ENCODE measurements around the gene MAGI1. TPM values are rescaled to one million over a fixed set of nuclear protein-coding genes. Genes with fewer than 3 reads are reported as not detected.
"Not testable (repeated sequence)": the region's sequence is repeated elsewhere in the genome, so short reads cannot be mapped to it uniquely, and the experiment has no call there.

MAGI1 gene
- total and polyA plus RNA-seq, 7 experiments from 2014 or later = 0.39 TPM; not detected in 6

DNA sequence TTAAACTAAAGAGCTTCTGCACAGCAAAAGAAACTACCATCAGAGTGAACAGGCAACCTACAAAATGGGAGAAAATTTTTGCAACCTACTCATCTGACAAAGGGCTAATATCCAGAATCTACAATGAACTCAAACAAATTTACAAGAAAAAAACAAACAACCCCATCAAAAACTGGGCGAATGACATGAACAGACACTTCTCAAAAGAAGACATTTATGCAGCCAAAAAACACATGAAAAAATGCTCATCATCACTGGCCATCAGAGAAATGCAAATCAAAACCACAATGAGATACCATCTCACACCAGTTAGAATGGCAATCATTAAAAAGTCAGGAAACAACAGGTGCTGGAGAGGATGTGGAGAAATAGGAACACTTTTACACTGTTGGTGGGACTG is 524.4 kb downstream of the MAGI1 start:
- H3K27me3 Mint-ChIP-seq; H3K36me3 ChIP-seq (ENCODE audit: control insufficient read depth in 2 of 3, insufficient read depth in 3 of 3, low read length in 3 of 3); H3K9me3 ChIP-seq (ENCODE audit: control insufficient read depth in 2 of 3, low read length in 3 of 3); H3K4me3 ChIP-seq (ENCODE audit: low read length); intact Hi-C loops (cut with micrococcal nuclease); POLR2A ChIA-PET; CTCF ChIA-PET; H3K27me3 ChIP-seq (ENCODE audit: control insufficient read depth in 2 of 2, insufficient read depth in 2 of 2, low read length in 2 of 2); ATAC-seq; H3K4me3 Mint-ChIP-seq; H3K4me1 ChIP-seq (ENCODE audit: control insufficient read depth in 2 of 2, insufficient read depth in 2 of 2, low read length in 2 of 2); DNase-seq; H3K27ac Mint-ChIP-seq; H3K36me3 Mint-ChIP-seq; H3K4me1 Mint-ChIP-seq; H3K27ac ChIP-seq (ENCODE audit: low read depth, low read length): not testable (repeated sequence)
- H3K9me3 Mint-ChIP-seq = peaks cover 0 to 15% (median 9%) of the 10 kb centered on the region in 11 donors

DNA sequence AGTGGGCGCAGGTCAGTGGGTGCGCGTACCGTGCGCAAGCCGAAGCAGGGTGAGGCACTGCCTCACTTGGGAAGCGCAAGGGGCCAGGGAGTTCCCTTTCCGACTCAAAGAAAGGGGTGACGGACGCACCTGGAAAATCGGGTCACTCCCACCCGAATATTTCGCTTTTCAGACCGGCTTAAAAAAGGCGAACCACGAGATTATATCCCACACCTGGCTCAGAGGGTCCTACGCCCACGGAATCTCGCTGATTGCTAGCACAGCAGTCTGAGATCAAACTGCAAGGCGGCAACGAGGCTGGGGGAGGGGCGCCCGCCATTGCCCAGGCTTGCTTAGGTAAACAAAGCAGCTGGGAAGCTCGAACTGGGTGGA is 529.3 kb downstream of the MAGI1 start:
- intact Hi-C loops (cut with micrococcal nuclease); H3K9me3 ChIP-seq (ENCODE audit: control insufficient read depth in 2 of 3, low read length in 3 of 3); H3K4me1 ChIP-seq (ENCODE audit: control insufficient read depth in 2 of 2, insufficient read depth in 2 of 2, low read length in 2 of 2); DNase-seq; H3K27me3 ChIP-seq (ENCODE audit: control insufficient read depth in 2 of 2, insufficient read depth in 2 of 2, low read length in 2 of 2); H3K27ac Mint-ChIP-seq; CTCF ChIA-PET; H3K4me1 Mint-ChIP-seq; POLR2A ChIA-PET; H3K4me3 ChIP-seq (ENCODE audit: low read length); H3K27ac ChIP-seq (ENCODE audit: low read depth, low read length); H3K27me3 Mint-ChIP-seq; H3K36me3 Mint-ChIP-seq; H3K4me3 Mint-ChIP-seq; H3K36me3 ChIP-seq (ENCODE audit: control insufficient read depth in 2 of 3, insufficient read depth in 3 of 3, low read length in 3 of 3); ATAC-seq: not testable (repeated sequence)
- H3K9me3 Mint-ChIP-seq = peaks cover 0 to 13% (median 6%) of the 10 kb centered on the region in 11 donors

DNA sequence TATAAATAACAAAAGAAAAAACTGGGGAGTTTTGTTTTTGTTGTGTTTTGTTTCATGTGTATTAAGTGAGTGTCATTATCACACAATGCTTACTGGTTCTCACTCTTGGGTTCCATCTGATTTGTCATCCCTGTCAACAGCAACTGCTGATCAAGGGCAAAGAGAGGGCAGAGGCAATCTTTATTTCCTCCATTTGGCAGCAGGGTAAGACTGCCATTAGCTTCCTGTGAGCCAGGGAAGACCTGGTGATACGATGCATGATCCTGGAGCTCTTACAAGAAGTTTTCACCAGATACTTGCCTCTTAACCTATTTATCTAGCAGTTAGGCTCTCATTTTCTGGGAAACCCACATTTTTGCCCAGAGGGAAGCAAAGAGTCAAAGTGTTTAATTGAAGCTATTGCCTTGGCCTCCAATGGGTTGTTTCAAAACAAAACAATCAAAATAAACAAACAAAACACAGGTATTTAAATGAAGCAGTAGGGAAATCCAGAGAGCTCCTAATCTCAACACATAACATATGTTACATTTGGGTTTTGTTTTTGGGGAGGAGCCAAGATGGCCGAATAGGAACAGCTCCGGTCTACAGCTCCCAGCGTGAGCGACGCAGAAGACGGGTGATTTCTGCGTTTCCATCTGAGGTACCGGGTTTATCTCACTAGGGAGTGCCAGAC is 529.8 kb downstream of the MAGI1 start:
- Mint-ChIP-seq H3K4me1 (no peaks in the 10 kb centered on the region), H3K27ac (no peak overlapping the region), H3K4me3 (no peak overlapping the region), H3K27me3 (no peaks in the 10 kb centered on the region), H3K9me3 (peaks cover 0 to 13% (median 6%) of the 10 kb centered on the region in 11 donors), H3K36me3 (no peaks in the 10 kb centered on the region)
- ATAC-seq = no peak
- Histone ChIP-seq H3K27ac (ENCODE audit: low read depth, low read length) (no peak overlapping the region), H3K9me3 (ENCODE audit: control insufficient read depth in 2 of 3, low read length in 3 of 3) (no peaks in the 10 kb centered on the region), H3K4me3 (ENCODE audit: low read length) (no peak overlapping the region), H3K36me3 (ENCODE audit: control insufficient read depth in 2 of 3, insufficient read depth in 3 of 3, low read length in 3 of 3) (no peaks in the 10 kb centered on the region), H3K27me3 (ENCODE audit: control insufficient read depth in 2 of 2, insufficient read depth in 2 of 2, low read length in 2 of 2) (no peaks in the 10 kb centered on the region), H3K4me1 (ENCODE audit: control insufficient read depth in 2 of 2, insufficient read depth in 2 of 2, low read length in 2 of 2) (no peaks in the 10 kb centered on the region)
- CTCF ChIA-PET = no interaction called here
- POLR2A ChIA-PET = no interaction called here
- DNase-seq = no peak
- intact Hi-C loops (cut with micrococcal nuclease) = no loop called here

DNA sequence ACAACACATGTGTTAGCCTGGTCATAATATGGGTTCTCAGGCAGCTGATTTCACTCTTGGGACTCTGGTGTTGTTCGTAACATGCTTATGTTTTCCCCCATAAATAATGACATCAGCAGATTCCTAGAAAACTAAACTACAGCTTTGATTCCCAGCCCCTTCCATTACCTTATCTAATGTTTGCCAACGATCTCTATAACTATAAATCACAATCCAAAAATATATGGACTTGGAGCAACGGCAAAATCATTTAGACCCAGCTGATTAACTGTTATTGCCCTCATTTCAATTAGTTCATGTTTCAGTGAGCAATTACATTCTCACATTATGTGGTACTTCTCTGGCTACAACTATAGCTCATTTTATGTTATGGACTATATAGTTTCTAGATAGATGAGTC is 531.3 kb downstream of the MAGI1 start:
- Histone ChIP-seq H3K27ac (ENCODE audit: low read depth, low read length) (no peak overlapping the region), H3K9me3 (ENCODE audit: control insufficient read depth in 2 of 3, low read length in 3 of 3) (no peaks in the 10 kb centered on the region), H3K4me1 (ENCODE audit: control insufficient read depth in 2 of 2, insufficient read depth in 2 of 2, low read length in 2 of 2) (no peaks in the 10 kb centered on the region), H3K36me3 (ENCODE audit: control insufficient read depth in 2 of 3, insufficient read depth in 3 of 3, low read length in 3 of 3) (no peaks in the 10 kb centered on the region), H3K27me3 (ENCODE audit: control insufficient read depth in 2 of 2, insufficient read depth in 2 of 2, low read length in 2 of 2) (no peaks in the 10 kb centered on the region), H3K4me3 (ENCODE audit: low read length) (no peak overlapping the region)
- no peak overlapping the region for H3K4me3 Mint-ChIP-seq
- ChIA-PET CTCF (no interaction called here), POLR2A (no interaction called here)
- no peaks in the 10 kb centered on the region for H3K27me3 Mint-ChIP-seq
- ATAC-seq (no peak), DNase-seq (no peak)
- intact Hi-C loops (cut with micrococcal nuclease) = no loop called here
- H3K36me3 Mint-ChIP-seq = no peaks in the 10 kb centered on the region
- no peak overlapping the region for H3K27ac Mint-ChIP-seq
- peaks cover 0 to 15% (median 6%) of the 10 kb centered on the region in 11 donors for H3K9me3 Mint-ChIP-seq
- no peaks in the 10 kb centered on the region for H3K4me1 Mint-ChIP-seq

DNA sequence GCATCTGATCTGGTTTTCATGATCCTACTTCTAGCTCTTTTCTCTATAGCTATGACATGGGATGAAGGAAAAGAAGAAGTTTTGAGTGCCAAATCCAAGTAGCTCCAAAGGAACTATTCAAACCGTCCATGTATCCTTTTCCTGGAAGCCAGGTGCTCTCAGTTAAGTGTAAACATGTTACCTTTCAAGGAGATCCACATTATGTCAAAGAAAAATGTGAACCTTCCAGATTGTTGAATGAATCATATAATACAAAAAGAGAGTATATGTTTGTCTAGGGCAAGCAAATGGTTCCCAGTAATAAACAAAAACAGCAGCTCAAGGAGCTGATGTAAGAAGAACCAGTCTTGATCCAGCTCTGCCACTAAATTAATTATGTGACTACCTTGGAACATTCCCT is 534.9 kb downstream of the MAGI1 start:
- no peak overlapping the region for H3K4me3 Mint-ChIP-seq
- Histone ChIP-seq H3K4me3 (ENCODE audit: low read length) (no peak overlapping the region), H3K4me1 (ENCODE audit: control insufficient read depth in 2 of 2, insufficient read depth in 2 of 2, low read length in 2 of 2) (no peaks in the 10 kb centered on the region), H3K36me3 (ENCODE audit: control insufficient read depth in 2 of 3, insufficient read depth in 3 of 3, low read length in 3 of 3) (no peaks in the 10 kb centered on the region), H3K9me3 (ENCODE audit: control insufficient read depth in 2 of 3, low read length in 3 of 3) (no peaks in the 10 kb centered on the region), H3K27ac (ENCODE audit: low read depth, low read length) (no peak overlapping the region), H3K27me3 (ENCODE audit: control insufficient read depth in 2 of 2, insufficient read depth in 2 of 2, low read length in 2 of 2) (no peaks in the 10 kb centered on the region)
- ChIA-PET POLR2A (no interaction called here), CTCF (no interaction called here)
- H3K36me3 Mint-ChIP-seq = no peaks in the 10 kb centered on the region
- ATAC-seq = no peak
- peaks cover 0 to 10% (median 4%) of the 10 kb centered on the region in 11 donors for H3K9me3 Mint-ChIP-seq
- DNase-seq = no peak
- H3K4me1 Mint-ChIP-seq = no peaks in the 10 kb centered on the region
- H3K27me3 Mint-ChIP-seq = no peaks in the 10 kb centered on the region
- no peak overlapping the region for H3K27ac Mint-ChIP-seq
- intact Hi-C loops (cut with micrococcal nuclease) = no loop called here

DNA sequence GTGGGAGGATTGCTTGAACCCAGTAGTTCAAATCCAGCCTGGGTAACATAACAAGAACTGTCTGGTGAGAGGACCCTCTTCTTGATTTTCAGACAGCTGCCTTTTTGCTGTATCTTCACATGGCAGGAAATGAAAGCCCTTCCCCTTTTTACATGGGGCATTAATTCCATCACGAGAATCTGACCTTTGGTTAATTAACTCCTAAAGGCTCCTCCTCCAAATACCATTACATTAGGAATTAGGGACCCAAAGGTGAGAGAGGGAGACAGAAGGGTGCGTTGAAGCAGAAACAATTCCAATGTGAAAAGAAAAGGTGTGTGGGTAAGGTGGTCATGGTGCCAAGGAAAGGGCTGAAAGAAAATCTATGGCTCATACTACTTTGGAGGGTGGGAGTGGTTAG is 536.2 kb downstream of the MAGI1 start:
- no peaks in the 10 kb centered on the region for H3K36me3 Mint-ChIP-seq
- H3K27ac Mint-ChIP-seq = peak overlapping the region in 1 of 9 donors; percentile 62
- Histone ChIP-seq H3K27ac (ENCODE audit: low read depth, low read length) (no peak overlapping the region), H3K9me3 (ENCODE audit: control insufficient read depth in 2 of 3, low read length in 3 of 3) (no peaks in the 10 kb centered on the region), H3K4me3 (ENCODE audit: low read length) (no peak overlapping the region), H3K27me3 (ENCODE audit: control insufficient read depth in 2 of 2, insufficient read depth in 2 of 2, low read length in 2 of 2) (no peaks in the 10 kb centered on the region), H3K36me3 (ENCODE audit: control insufficient read depth in 2 of 3, insufficient read depth in 3 of 3, low read length in 3 of 3) (no peaks in the 10 kb centered on the region), H3K4me1 (ENCODE audit: control insufficient read depth in 2 of 2, insufficient read depth in 2 of 2, low read length in 2 of 2) (no peaks in the 10 kb centered on the region)
- POLR2A ChIA-PET = no interaction called here
- H3K9me3 Mint-ChIP-seq = peaks cover 0 to 5% (median 2%) of the 10 kb centered on the region in 11 donors
- no peak for DNase-seq
- no peaks in the 10 kb centered on the region for H3K4me1 Mint-ChIP-seq
- H3K4me3 Mint-ChIP-seq = no peak overlapping the region
- CTCF ChIA-PET = no interaction called here
- no peaks in the 10 kb centered on the region for H3K27me3 Mint-ChIP-seq
- no peak for ATAC-seq
- intact Hi-C loops (cut with micrococcal nuclease) = no loop called here

DNA sequence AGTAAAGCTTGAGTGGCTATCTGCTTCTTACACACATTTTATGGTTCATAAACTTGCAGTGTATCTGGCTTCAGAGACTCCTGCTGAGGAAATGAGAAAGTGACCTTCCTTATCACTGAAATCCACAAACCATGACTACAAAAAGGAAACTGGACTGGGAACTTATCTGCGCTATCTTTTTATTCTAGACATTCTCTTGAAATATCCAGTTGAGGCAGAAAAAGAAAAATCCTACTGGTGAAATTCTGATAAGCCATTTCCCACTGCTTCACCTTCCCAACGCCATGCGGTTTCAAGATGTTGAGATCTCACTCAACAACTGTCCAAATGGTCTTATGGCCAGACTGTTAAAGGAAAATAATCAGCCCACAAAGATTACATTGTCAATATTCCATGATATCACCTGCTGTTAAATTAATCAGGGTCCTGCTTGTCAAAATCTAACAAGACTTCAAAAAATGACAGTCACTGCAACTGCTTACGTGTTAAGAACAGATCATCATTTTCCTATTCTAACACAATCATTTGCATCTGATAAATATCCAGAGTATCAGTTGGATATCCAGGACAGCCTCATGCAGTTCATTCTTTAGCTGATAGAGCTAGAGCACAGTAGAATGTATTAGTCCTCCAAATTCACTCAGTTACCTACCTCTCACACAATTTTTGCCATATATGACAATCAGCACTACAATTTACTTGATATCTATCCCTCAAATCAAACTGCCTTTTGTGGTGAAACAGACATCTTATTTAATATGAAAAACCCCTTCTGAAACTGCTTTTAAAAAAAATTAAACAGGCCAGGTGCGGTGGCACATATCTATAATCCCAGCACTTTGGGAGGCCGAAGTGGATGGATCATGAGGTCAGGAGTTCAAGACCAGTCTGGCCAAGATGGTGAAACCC is 538.1 kb downstream of the MAGI1 start:
- ChIA-PET POLR2A (no interaction called here), CTCF (no interaction called here)
- Histone ChIP-seq H3K36me3 (ENCODE audit: control insufficient read depth in 2 of 3, insufficient read depth in 3 of 3, low read length in 3 of 3) (no peaks in the 10 kb centered on the region), H3K4me3 (ENCODE audit: low read length) (no peak overlapping the region), H3K9me3 (ENCODE audit: control insufficient read depth in 2 of 3, low read length in 3 of 3) (no peaks in the 10 kb centered on the region), H3K4me1 (ENCODE audit: control insufficient read depth in 2 of 2, insufficient read depth in 2 of 2, low read length in 2 of 2) (no peaks in the 10 kb centered on the region), H3K27ac (ENCODE audit: low read depth, low read length) (no peak overlapping the region), H3K27me3 (ENCODE audit: control insufficient read depth in 2 of 2, insufficient read depth in 2 of 2, low read length in 2 of 2) (no peaks in the 10 kb centered on the region)
- peaks cover 0 to 7% (median 3%) of the 10 kb centered on the region in 11 donors for H3K9me3 Mint-ChIP-seq
- H3K4me3 Mint-ChIP-seq = no peak overlapping the region
- no peaks in the 10 kb centered on the region for H3K27me3 Mint-ChIP-seq
- ATAC-seq (no peak), DNase-seq (no peak)
- intact Hi-C loops (cut with micrococcal nuclease) = no loop called here
- H3K27ac Mint-ChIP-seq = no peak overlapping the region
- H3K36me3 Mint-ChIP-seq = no peaks in the 10 kb centered on the region
- H3K4me1 Mint-ChIP-seq = no peaks in the 10 kb centered on the region

All from naive thymus-derived CD4-positive, alpha-beta T cell (primary cell).